Suppressor macrophage (primary cell): ENCODE measurements around the gene ACCS.

Experiments
- DNase-seq, 4 experiments: peaks; one replicate each; pipeline ENCODE4 v3.0.0-alpha.2; 2020 to 2022

ACCS gene

GRCh38 chr11:44037658-44037998, 28.4 kb upstream of the ACCS start:
- no peak for DNase-seq

- no peak for DNase-seq
Observed at GRCh38 chr11:44043157-44043556, 22.9 kb upstream of the ACCS start.

GRCh38 chr11:44046182-44046581, 19.9 kb upstream of the ACCS start:
- no peak for DNase-seq

- no peak for DNase-seq
Observed at GRCh38 chr11:44047298-44047697, 18.8 kb upstream of the ACCS start.

GRCh38 chr11:44047931-44048431, 18.1 kb upstream of the ACCS start, which contains the start of gene ACCSL:
TSS of gene ACCSL (plus strand) at chr11:44047981. CDS start at chr11:44048037, 56 bp downstream.
- DNase-seq, result no peak

- no peak for DNase-seq
Observed at GRCh38 chr11:44049832-44050231, 16.2 kb upstream of the ACCS start.

- DNase-seq, result no peak
Observed at GRCh38 chr11:44051171-44051570, 14.9 kb upstream of the ACCS start.

- DNase-seq, result no peak
Observed at GRCh38 chr11:44057340-44057739, 8.7 kb upstream of the ACCS start.

- no peak for DNase-seq
Observed at GRCh38 chr11:44058275-44058674, 7.8 kb upstream of the ACCS start.

- DNase-seq, result no peak
Observed at GRCh38 chr11:44065161-44065661, 859 bp upstream of the ACCS start.

GRCh38 chr11:44066732-44067141, 667 bp downstream of the ACCS start:
- peak; percentile 31 to 54 (median 39) for DNase-seq

GRCh38 chr11:44067266-44067665, 1.2 kb downstream of the ACCS start:
- peak; percentile 50 to 75 (median 58) for DNase-seq

- DNase-seq, result no peak
Observed at GRCh38 chr11:44068180-44068579, 2.1 kb downstream of the ACCS start.

- DNase-seq, result no peak
Observed at GRCh38 chr11:44071157-44071556, 5.1 kb downstream of the ACCS start.

- DNase-seq, result no peak
Observed at GRCh38 chr11:44072757-44073658, 6.9 kb downstream of the ACCS start.

- DNase-seq, result no peak
Observed at GRCh38 chr11:44078794-44079193, 12.7 kb downstream of the ACCS start.

GRCh38 chr11:44079376-44079775, 13.3 kb downstream of the ACCS start:
- no peak for DNase-seq

- DNase-seq, result no peak
Observed at GRCh38 chr11:44080951-44081350, 14.9 kb downstream of the ACCS start.

- no peak for DNase-seq
Observed at GRCh38 chr11:44082645-44083044, 16.6 kb downstream of the ACCS start.

- no peak for DNase-seq
Observed at GRCh38 chr11:44083433-44083832, 17.4 kb downstream of the ACCS start.

- DNase-seq, result no peak
Observed at GRCh38 chr11:44083906-44084305, 17.8 kb downstream of the ACCS start.

GRCh38 chr11:44085330-44085729, 19.3 kb downstream of the ACCS start:
- DNase-seq, result no peak

GRCh38 chr11:44088377-44088776, 22.3 kb downstream of the ACCS start:
- DNase-seq, result no peak

- DNase-seq, result no peak
Observed at GRCh38 chr11:44088871-44089270, 22.8 kb downstream of the ACCS start.
